Measurements from ENCODE around the gene EMC9.
A peak's percentile ranks its signal among the peaks of the same experiment; 100 is the strongest.

Gene EMC9

DNA sequence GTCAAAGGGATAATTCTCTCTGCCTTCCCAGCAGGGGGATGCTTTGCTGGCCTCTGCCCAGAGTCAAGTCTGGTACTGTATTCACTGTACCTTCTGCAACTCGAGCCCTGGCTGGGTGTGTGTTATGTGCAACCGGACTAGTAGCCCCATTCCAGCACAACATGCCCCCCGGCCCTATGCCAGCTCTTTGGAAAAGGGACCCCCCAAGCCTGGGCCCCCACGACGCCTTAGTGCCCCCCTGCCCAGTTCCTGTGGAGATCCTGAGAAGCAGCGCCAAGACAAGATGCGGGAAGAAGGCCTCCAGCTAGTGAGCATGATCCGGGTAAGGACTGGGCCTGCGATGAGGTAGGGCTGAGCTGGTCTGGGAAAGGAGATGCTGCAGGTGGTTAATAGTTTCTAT is 9.2 kb upstream of the EMC9 start:
- FAIRE-seq: no peak
- DNase-seq (ENCODE audit: insufficient read length, low spot score): no peak

DNA sequence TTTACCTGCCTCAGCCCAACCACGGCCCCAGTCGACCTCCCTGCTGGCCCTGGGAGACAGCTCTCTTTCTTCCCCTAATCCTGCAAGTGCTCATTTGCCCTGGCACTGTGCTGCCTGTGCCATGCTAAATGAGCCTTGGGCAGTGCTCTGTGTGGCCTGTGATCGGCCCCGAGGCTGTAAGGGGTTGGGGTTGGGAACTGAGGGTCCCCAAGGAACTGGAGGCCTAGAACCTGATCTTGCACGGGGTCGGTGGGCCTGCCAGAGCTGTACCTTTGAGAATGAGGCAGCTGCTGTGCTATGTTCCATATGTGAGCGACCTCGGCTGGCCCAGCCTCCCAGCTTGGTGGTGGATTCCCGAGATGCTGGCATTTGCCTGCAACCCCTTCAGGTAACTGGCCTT is 8.7 kb upstream of the EMC9 start:
- DNase-seq (ENCODE audit: insufficient read length, low spot score) (no peak), FAIRE-seq (no peak)

- no peak for DNase-seq (ENCODE audit: insufficient read length, low spot score)
- no peak for FAIRE-seq
Observed at GRCh38 chr14:24149302-24149969, 8.0 kb upstream of the EMC9 start.

DNA sequence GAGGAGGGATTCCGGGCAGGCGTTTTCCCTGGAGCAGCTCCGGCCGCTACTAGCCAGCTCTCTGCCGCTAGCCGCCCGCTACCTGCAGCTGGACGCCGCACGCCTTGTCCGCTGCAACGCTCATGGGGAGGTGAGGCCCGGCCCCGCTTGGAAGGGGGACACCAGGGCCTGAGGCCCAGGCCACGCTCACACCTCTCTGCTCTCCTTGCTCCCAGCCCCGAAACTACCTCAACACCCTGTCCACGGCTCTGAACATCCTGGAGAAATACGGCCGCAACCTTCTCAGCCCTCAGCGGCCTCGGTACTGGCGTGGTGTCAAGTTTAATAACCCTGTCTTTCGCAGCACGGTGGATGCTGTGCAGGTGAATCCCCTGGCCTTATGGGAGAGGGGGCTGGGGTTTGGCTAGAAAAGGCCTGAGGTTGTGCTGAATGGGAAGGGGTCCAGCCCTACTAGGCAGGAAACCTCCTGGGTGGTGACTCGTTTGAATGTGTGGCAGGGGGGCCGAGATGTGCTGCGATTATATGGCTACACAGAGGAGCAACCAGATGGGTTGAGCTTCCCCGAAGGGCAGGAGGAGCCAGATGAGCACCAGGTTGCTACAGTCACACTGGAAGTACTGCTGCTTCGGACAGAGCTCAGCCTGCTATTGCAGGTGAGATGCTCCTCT is 6.5 kb upstream of the EMC9 start:
- DNase-seq (ENCODE audit: insufficient read length, low spot score): no peak
- FAIRE-seq: no peak

DNA sequence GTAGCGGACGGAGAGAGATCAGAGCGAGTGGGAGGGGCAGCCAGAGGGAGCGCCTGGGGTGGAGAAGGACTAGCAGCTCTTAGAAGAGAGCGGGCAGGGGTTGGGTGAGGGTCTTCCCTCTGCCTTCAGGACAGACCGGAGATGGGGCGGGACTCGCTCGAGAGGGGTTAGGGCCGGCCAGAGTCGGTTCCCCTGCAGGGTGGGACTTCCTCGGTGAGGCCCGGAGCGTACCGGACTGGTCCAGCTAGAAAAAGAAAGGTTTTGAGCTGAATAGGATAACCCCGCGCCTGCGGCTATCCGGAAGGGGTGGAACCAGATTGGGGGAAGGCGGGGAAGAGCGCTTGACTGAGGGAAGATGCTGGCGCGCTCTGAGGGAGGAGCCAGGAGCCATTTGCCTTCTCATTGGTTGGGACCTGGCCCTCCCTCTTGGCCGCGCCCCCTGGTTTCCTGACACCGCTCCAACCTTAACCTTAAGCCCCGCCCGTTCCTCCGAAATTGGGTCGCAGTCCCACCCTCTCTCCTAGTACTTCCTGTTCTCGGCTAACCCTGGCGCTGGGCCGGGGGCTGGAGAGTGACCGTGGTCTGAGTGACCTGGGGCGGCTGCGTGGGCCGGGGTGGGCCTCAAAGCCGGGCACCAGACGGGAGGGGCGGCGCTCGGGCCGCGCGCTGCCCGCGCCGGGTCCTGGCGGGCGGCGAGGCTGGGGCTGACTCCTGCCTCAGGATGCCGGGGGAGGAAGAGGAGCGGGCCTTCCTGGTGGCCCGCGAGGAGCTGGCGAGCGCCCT is 5.8 kb upstream of the EMC9 start, which contains the start of gene RNF31:
Gene RNF31 (plus strand): TSS at position 521 of the 783 bp plus-strand sequence. CDS start 201 bp downstream, at position 722.
- peak; percentile 98 for DNase-seq (ENCODE audit: insufficient read length, low spot score)
- peak; percentile 98 for FAIRE-seq

- FAIRE-seq (peak; percentile 39), DNase-seq (ENCODE audit: insufficient read length, low spot score) (peak; percentile 96)
Observed at GRCh38 chr14:24146453-24146977, 5.1 kb upstream of the EMC9 start, which contains the start of gene PSME2. Gene PSME2, minus strand, starts transcription at chr14:24146610. Its CDS starts 29 bp downstream, at chr14:24146581.

DNA sequence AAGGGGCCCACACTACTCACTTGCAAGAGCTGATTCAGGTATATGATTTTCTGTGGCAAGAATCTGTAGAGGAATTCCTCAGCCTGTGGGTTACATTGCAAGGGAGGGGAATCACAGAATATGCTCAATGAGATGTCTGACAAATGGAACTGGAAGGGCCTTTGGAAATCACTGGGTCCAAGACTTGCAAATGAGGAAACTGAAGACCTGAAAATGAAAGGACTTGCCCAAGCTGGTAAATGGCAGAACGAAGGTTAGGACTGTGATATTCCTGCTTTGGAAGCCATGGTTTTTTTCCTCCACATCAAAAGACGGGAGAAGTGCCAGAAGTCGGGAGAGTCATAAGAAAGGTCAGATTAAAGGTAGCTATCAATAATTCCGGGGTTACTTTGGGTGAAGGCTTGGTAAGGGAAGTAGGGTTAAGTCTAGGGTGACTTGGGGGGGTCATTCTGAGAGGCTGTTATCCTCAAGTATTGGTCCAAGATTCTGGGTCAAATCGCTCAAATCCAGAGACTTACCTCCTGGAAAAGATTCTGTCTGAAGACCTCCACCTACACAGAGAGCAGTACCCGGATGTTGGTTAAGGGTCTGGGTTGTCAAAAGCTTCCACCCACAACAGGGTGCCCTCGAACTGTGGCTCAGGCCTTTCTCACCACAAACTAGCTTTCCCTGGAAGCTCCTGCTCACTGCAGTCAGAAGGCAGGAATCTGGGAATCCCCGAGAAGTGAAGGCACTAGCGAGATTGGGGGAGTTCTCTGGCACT is 4.5 kb upstream of the EMC9 start:
- no peak for DNase-seq (ENCODE audit: insufficient read length, low spot score)
- FAIRE-seq: peak; percentile 70

DNA sequence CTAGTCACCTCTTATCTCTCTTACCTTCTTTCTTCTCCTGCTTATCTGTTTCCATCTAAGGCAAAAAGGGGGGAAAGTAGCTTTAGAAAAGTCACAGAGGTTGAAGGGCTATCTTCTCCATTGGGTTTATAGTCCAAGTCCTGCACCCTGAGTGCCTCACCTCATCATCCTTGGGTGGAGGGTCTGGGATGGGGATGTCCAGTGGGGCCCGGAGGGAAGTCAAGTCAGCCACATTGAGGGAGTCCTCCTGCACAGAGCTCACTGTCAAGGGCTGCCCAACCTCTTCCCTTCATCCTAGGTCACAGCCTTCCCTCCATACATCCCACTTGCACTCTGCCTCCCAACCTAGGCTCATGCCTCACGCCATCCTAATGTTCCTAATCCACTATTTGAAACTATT is 3.8 kb upstream of the EMC9 start:
- DNase-seq (ENCODE audit: insufficient read length, low spot score) (no peak), FAIRE-seq (no peak)

DNA sequence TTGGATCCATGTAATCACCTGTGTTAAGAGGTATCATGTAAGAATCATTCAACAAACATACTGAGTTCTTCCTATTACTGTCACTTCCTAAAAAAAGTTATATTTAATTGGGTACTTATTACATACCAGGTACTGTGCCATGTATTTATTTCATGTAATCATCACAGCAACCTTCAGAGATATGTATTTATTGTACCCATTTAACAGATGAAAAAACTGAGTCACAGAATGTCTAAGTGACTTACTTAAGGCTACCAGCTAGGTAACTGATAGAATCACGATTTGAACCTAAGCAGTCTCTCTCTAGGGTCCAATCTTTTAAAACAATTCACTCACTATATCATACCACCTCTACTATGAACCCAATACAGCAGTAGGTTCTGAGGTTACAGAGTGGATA is 3.1 kb upstream of the EMC9 start:
- DNase-seq (ENCODE audit: insufficient read length, low spot score) (no peak), FAIRE-seq (no peak)

DNA sequence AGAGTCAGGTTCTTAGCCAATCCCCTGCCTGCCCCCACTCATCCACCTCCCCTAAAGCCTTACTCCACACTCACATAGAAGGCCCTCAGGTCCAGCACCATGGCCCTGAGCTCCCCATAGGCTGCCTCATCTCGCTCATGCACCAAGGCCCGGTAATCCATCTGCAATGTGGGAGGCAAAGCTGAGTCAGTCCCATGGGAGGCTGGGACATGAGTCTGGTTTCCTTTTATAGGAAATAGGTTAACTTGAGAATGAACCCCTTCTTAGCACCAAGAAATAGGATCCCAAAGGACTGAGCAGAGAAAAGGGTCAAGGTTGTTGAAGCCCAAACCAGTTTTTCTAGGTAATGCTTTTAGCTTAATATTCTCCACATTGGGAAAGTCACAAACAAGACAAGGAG is 2.1 kb upstream of the EMC9 start:
- DNase-seq (ENCODE audit: insufficient read length, low spot score) (no peak), FAIRE-seq (no peak)

DNA sequence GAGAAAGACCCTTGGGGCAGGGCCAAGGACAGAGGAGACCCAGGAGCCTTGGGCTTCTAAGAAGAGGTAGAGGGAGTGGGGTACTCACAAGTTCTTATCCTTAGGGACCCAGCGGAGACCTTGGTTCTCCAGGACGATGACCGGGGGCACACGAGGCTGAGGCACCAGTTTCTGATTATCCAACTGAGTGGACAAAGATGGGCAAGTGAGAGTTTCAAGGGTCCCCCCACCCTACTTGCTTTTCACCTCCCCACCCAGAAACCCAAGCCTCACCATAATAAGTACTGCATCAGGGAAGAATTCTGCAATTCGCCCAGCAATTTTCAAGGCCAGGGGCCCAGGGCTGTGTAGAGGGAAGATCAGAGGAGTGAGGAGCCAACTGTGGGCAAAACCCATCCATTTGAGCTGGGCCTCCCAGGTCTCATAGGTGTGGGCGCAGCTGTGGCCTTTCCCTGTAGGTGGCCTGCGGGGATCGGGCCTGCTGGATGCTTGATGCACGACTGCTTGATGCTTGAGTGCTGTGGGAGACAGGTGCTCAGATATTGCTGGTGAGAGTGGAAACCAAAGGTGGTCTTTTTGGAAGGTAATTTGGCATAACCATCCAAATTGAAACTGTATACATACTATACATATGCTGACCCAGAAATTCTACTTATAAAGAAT is 2.0 kb downstream of the EMC9 start:
- no peak for FAIRE-seq

GRCh38 chr14:24138396-24139271 is 2.8 kb downstream of the EMC9 start:
- DNase-seq (ENCODE audit: insufficient read length, low spot score) (no peak), FAIRE-seq (no peak)

More for the DNA sequence above, 2.0 kb downstream of the EMC9 start:
- no peak for DNase-seq (ENCODE audit: insufficient read length, low spot score)

DNA sequence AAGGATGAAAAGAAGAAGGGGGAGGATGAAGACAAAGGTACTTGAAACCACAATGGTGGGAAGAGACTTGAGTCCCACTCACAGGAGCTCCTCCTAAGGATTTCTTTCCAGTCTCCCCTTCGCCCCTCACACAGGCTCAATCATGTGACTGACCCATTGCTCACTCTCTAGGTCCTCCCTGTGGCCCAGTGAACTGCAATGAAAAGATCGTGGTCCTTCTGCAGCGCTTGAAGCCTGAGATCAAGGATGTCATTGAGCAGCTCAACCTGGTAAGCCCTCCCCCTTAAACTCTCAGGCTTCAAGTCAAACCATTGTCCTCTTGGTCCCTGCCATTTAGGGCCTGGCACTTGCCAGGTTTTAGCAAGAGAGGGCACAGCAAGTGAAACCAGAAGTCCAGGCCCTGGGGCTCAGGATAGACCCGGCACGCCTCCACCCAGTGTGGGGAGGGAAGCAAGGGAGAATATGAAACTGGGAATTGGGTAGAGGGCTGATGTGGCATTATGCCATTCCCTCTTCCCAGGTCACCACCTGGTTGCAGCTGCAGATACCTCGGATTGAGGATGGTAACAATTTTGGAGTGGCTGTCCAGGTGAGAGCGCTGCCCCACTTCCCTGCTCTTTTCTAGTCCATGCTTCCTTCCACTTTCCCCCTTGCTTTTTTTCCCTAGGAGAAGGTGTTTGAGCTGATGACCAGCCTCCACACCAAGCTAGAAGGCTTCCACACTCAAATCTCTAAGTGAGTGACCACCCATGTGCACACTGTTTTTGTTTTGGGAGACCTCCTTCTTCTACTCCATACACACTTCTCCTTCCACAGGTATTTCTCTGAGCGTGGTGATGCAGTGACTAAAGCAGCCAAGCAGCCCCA is 3.6 kb downstream of the EMC9 start:
- DNase-seq (ENCODE audit: insufficient read length, low spot score): no peak
- FAIRE-seq: no peak

GRCh38 chr14:24136684-24137528 is 4.5 kb downstream of the EMC9 start:
- no peak for FAIRE-seq
- no peak for DNase-seq (ENCODE audit: insufficient read length, low spot score)

- peak; percentile 92 for DNase-seq (ENCODE audit: insufficient read length, low spot score)
- peak; percentile 91 for FAIRE-seq
Observed at GRCh38 chr14:24135834-24136683, 5.3 kb downstream of the EMC9 start, which contains the start of gene PSME1. Gene PSME1, plus strand, starts transcription at chr14:24136194. Its CDS starts 69 bp downstream, at chr14:24136263.

DNA sequence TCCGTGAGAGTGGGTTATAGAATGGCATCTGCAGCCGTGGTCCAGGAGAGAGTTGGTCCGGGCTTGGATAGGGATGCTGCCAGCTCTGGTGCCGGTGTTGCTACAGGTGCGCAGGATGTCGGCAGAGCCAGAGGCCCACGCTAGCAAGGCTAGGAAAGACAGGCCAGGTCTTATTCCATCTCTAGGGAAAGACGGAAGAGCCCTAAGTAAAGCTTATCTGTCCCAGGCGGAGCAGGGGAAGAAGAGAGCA is 5.9 kb downstream of the EMC9 start:
- no peak for DNase-seq (ENCODE audit: insufficient read length, low spot score)
- FAIRE-seq: peak; percentile 81
